NCI-H146 treated with DMSO at 0.1 percent for 48 hours (cell line): ENCODE measurements around the gene TRIM16.
"Not testable (repeated sequence)": the region's sequence is repeated elsewhere in the genome, so short reads cannot be mapped to it uniquely, and the experiment has no call there.

Experiments used
- DNase-seq: peaks from one replicate; lab custom pipeline; 2025; ENCODE audit not compliant: unreplicated experiment; lab: John Stamatoyannopoulos, UW

Gene TRIM16

GRCh38 chr17:15619331-15620058, 64.6 kb downstream of the TRIM16 start, which contains the start of gene FBXW10B:
FBXW10B (minus strand) TSS chr17:15619704; CDS start chr17:15619512, 192 bp downstream.
- DNase-seq: not testable (repeated sequence)

- DNase-seq: not testable (repeated sequence)
Measured at GRCh38 chr17:15616828-15617227, 67.3 kb downstream of the TRIM16 start.

- not testable (repeated sequence) for DNase-seq
Measured at GRCh38 chr17:15615850-15616249, 68.3 kb downstream of the TRIM16 start.

- not testable (repeated sequence) for DNase-seq
Measured at GRCh38 chr17:15613111-15613510, 71.0 kb downstream of the TRIM16 start.

- DNase-seq: not testable (repeated sequence)
Measured at GRCh38 chr17:15592960-15593359, 91.2 kb downstream of the TRIM16 start.

- DNase-seq: not testable (repeated sequence)
Measured at GRCh38 chr17:15591986-15592385, 92.1 kb downstream of the TRIM16 start.

GRCh38 chr17:15590844-15591243, 93.3 kb downstream of the TRIM16 start:
- not testable (repeated sequence) for DNase-seq

GRCh38 chr17:15589544-15590536, 94.3 kb downstream of the TRIM16 start:
- not testable (repeated sequence) for DNase-seq

- peak; percentile 15 for DNase-seq
Measured at GRCh38 chr17:15588017-15588416, 96.1 kb downstream of the TRIM16 start.

GRCh38 chr17:15583313-15583712, 100.8 kb downstream of the TRIM16 start:
- not testable (repeated sequence) for DNase-seq

GRCh38 chr17:15581462-15581861, 102.6 kb downstream of the TRIM16 start:
- DNase-seq: not testable (repeated sequence)
